Measurements from ENCODE around the gene ADNP2. TPM values are rescaled to one million over a fixed set of nuclear protein-coding genes. Genes with fewer than 3 reads are reported as not detected.

The ADNP2 gene
- 10 to 100 TPM in 1 of 4 donors, 1 to 10 TPM in 3; 6.5 to 15.8 (median 7.8) TPM for polyA plus RNA-seq
- long read RNA-seq, donor 1, result 0 reads
- long read RNA-seq, donor 2, result 0 reads
- long read RNA-seq, donor 3, full-length matches to known transcripts, result 1 of 1 reads
- long read RNA-seq, donor 3, partial matches to known transcripts, result 0 of 1 reads
- long read RNA-seq, donor 3, other reads (novel, unspliced or antisense), result 0 of 1 reads
- long read RNA-seq, donor 4, result 0 reads
- long read RNA-seq, donor 5, full-length matches to known transcripts, result 1 of 1 reads
- long read RNA-seq, donor 5, partial matches to known transcripts, result 0 of 1 reads
- long read RNA-seq, donor 5, other reads (novel, unspliced or antisense), result 0 of 1 reads
- long read RNA-seq, donor 6, full-length matches to known transcripts, result 2 of 2 reads
- long read RNA-seq, donor 6, partial matches to known transcripts, result 0 of 2 reads
- long read RNA-seq, donor 6, other reads (novel, unspliced or antisense), result 0 of 2 reads
- long read RNA-seq, donor 7, full-length matches to known transcripts, result 2 of 2 reads
- long read RNA-seq, donor 7, partial matches to known transcripts, result 0 of 2 reads
- long read RNA-seq, donor 7, other reads (novel, unspliced or antisense), result 0 of 2 reads
- long read RNA-seq, donor 8, partial matches to known transcripts, result 0 of 1 reads
- long read RNA-seq, donor 8, other reads (novel, unspliced or antisense), result 0 of 1 reads
- long read RNA-seq, donor 9, result 0 reads
- long read RNA-seq, donor 10, full-length matches to known transcripts, result 4 of 4 reads
- long read RNA-seq, donor 10, partial matches to known transcripts, result 0 of 4 reads
- long read RNA-seq, donor 10, other reads (novel, unspliced or antisense), result 0 of 4 reads

DNA sequence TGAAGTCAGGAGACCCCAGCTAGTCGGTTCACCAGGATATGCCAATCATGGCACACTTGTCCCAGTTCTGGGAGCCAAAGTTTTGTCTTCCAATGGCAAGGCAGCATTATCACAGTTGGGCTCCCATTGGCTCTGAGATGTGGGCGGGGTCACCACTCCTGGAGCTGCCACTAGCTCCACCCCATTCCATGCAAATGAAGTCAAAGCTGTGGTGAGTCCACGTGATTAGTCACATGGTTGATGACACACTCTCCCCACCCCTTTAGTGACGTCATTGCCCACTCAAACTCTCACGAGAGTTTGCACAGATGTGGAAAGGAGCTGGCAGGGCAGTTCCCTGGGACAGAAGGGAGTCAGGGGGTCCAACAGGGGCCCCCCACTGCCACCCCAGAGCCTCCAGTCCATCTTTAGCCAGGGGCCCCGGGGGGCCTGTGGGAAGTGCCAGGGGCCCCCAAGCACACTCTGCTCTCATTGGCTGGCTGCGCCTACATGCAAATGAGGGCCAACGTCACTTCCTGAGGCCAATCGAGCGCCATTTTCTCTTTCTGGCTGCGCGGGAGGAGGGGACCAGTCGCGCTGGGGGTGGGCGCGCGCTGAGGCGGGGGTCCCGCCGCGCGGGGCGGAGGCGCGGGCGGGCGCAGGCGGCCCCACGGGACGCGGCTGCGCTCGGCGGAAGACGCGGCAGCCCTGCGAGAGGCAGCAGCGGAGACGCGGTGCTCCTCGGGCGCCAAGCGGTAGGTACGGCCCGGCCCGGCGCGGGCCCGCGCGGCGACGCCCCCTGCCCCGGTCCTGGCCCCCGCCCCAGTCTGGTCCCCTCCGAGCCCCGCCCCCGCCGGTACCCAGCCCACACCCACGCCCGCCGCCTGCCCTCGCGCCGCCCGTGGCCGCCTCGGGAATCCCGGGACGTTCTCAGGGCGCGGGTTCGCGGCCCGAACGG is at the start of gene ADNP2:
TSS of gene ADNP2 (plus strand) at position 524 of the 937 bp plus-strand sequence. CDS start 8,281 bp downstream, outside the sequence.
- H3K27me3 ChIP-seq (ENCODE audit: control insufficient read depth in 3 of 3, insufficient read depth in 3 of 3, low read length in 3 of 3), result no peaks in the 10 kb centered on the region
- peaks cover 3 to 6% (median 6%) of the 10 kb centered on the region in 3 donors for H3K4me1 ChIP-seq (ENCODE audit: control insufficient read depth in 3 of 3, insufficient read depth in 2 of 3, low read depth in 1 of 3, low read length in 2 of 3)
- FAIRE-seq (no peak), DNase-seq (peak; percentile 92 to 95)
- peak within 1 kb of the TSS; percentile 66 to 92 (median 81) for H3K27ac ChIP-seq (ENCODE audit: low read depth in 1 of 3, low read length in 2 of 3)
- WGBS, 3 donors, result 2 to 6% (median 3%) methylated on average over 17 to 76 of the region's 76 CpGs
- peak within 1 kb of the TSS; percentile 84 to 94 (median 85) for H3K4me3 ChIP-seq (ENCODE audit: low read depth in 1 of 3, low read length in 3 of 3)
- H3K36me3 ChIP-seq (ENCODE audit: control insufficient read depth in 3 of 3, insufficient read depth in 2 of 3, low read depth in 1 of 3, low read length in 3 of 3), result peaks cover 0 to 3% (median 0%) of the 10 kb centered on the region in 3 donors
- H3K9me3 ChIP-seq (ENCODE audit: control insufficient read depth in 2 of 2, insufficient read depth in 1 of 2, low read depth in 1 of 2, low read length in 1 of 2), result peaks cover 0 to 6% of the 10 kb centered on the region in 2 donors

DNA sequence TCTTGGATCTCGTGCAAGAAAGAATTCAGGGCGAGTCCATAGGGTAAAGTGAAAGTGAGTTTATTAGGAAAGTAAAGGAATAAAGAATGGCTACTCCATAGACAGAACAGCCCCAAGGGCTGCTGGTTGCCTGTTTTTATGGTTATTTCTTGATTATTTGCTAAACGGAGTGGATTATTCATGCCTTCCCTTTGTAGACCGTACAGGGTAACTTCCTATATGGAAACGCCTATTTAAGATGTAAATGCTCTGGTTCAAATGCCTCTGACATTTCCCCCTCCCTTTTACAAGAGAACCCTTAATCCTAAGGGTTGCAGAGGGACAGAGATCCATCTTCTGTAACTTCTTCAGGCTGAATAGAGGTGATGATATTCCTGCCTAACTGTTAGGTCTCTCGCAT is 49.1 kb upstream of the ADNP2 start:
- no peaks in the 10 kb centered on the region for H3K27me3 ChIP-seq (ENCODE audit: control insufficient read depth in 3 of 3, insufficient read depth in 3 of 3, low read length in 3 of 3)
- H3K27ac ChIP-seq (ENCODE audit: low read depth in 1 of 3, low read length in 2 of 3), result no peak overlapping the region
- H3K4me3 ChIP-seq (ENCODE audit: low read depth in 1 of 3, low read length in 3 of 3), result no peak overlapping the region
- no peak for DNase-seq
- no peaks in the 10 kb centered on the region for H3K36me3 ChIP-seq (ENCODE audit: control insufficient read depth in 3 of 3, insufficient read depth in 2 of 3, low read depth in 1 of 3, low read length in 3 of 3)
- H3K4me1 ChIP-seq (ENCODE audit: control insufficient read depth in 3 of 3, insufficient read depth in 2 of 3, low read depth in 1 of 3, low read length in 2 of 3), result no peaks in the 10 kb centered on the region
- H3K9me3 ChIP-seq (ENCODE audit: control insufficient read depth in 2 of 2, insufficient read depth in 1 of 2, low read depth in 1 of 2, low read length in 1 of 2), result peaks cover 2 to 36% of the 10 kb centered on the region in 2 donors
- FAIRE-seq, result no peak
- WGBS, 3 donors, result 85 to 90% (median 89%) methylated on average over 6 of the region's 6 CpGs

DNA sequence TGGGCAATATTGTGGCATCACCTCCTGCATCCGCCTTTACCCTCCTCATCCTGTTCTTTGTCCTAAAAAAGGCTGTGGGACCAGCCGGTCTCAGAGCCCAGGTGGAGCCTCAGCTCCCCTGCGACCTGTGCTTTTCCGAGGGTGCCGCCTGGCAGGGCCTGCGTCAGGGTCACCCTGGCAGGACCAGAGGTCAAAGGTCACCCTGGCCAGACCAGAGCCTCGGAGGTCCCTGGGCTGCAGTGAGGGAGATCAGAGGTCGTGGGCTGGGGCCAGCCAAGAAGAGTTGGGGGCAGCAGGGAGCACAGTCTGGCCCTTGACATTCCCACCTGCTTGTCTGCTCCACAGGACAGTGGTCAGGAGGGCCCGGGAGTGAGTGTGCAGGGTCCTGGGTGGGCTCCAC is 43.4 kb upstream of the ADNP2 start:
- no peak overlapping the region for H3K27ac ChIP-seq (ENCODE audit: low read depth in 1 of 3, low read length in 2 of 3)
- H3K36me3 ChIP-seq (ENCODE audit: control insufficient read depth in 3 of 3, insufficient read depth in 2 of 3, low read depth in 1 of 3, low read length in 3 of 3), result no peaks in the 10 kb centered on the region
- H3K4me3 ChIP-seq (ENCODE audit: low read depth in 1 of 3, low read length in 3 of 3), result no peak overlapping the region
- no peaks in the 10 kb centered on the region for H3K27me3 ChIP-seq (ENCODE audit: control insufficient read depth in 3 of 3, insufficient read depth in 3 of 3, low read length in 3 of 3)
- no peaks in the 10 kb centered on the region for H3K4me1 ChIP-seq (ENCODE audit: control insufficient read depth in 3 of 3, insufficient read depth in 2 of 3, low read depth in 1 of 3, low read length in 2 of 3)
- peaks cover 0 to 15% of the 10 kb centered on the region in 2 donors for H3K9me3 ChIP-seq (ENCODE audit: control insufficient read depth in 2 of 2, insufficient read depth in 1 of 2, low read depth in 1 of 2, low read length in 1 of 2)
- no peak for DNase-seq
- no peak for FAIRE-seq
- WGBS, 3 donors, result 82 to 84% (median 84%) methylated on average over 9 of the region's 9 CpGs

DNA sequence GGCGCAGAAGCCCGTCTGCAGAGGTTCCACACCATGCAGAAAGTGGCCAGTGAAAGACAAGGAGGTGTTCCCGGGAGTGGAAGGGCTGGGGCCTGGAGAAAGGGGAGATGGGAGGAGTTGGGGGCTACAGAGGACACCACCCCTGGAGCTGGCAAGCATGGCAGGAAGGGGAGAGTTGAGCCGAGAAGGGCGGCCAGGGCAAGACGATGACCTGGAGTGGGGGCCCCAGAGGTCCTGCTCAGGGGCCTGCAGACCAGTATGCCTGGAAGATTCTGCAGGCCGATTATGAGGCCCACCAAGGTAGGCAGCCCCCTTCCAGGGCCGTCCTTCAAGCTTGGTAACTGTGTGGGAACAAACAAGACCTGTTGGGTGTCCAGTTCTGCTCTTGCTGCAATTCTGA is 41.7 kb upstream of the ADNP2 start:
- H3K27me3 ChIP-seq (ENCODE audit: control insufficient read depth in 3 of 3, insufficient read depth in 3 of 3, low read length in 3 of 3), result no peaks in the 10 kb centered on the region
- no peak overlapping the region for H3K27ac ChIP-seq (ENCODE audit: low read depth in 1 of 3, low read length in 2 of 3)
- no peaks in the 10 kb centered on the region for H3K36me3 ChIP-seq (ENCODE audit: control insufficient read depth in 3 of 3, insufficient read depth in 2 of 3, low read depth in 1 of 3, low read length in 3 of 3)
- no peak for FAIRE-seq
- H3K4me3 ChIP-seq (ENCODE audit: low read depth in 1 of 3, low read length in 3 of 3), result no peak overlapping the region
- H3K4me1 ChIP-seq (ENCODE audit: control insufficient read depth in 3 of 3, insufficient read depth in 2 of 3, low read depth in 1 of 3, low read length in 2 of 3), result no peaks in the 10 kb centered on the region
- peaks cover 0 to 10% of the 10 kb centered on the region in 2 donors for H3K9me3 ChIP-seq (ENCODE audit: control insufficient read depth in 2 of 2, insufficient read depth in 1 of 2, low read depth in 1 of 2, low read length in 1 of 2)
- 85 to 95% (median 86%) methylated on average over 8 of the region's 8 CpGs for WGBS, 3 donors
- DNase-seq, result no peak

- FAIRE-seq, result no peak
- 91 to 96% (median 94%) methylated on average over 10 of the region's 10 CpGs for WGBS, 3 donors
These were observed 41.2 kb upstream of the ADNP2 start for GRCh38 chr18:80067897-80068296.

GRCh38 chr18:80068571-80069272 is 40.3 kb upstream of the ADNP2 start:
- DNase-seq (no peak), FAIRE-seq (no peak)
- H3K36me3 ChIP-seq (ENCODE audit: control insufficient read depth in 3 of 3, insufficient read depth in 2 of 3, low read depth in 1 of 3, low read length in 3 of 3), result no peaks in the 10 kb centered on the region
- no peak overlapping the region for H3K4me3 ChIP-seq (ENCODE audit: low read depth in 1 of 3, low read length in 3 of 3)
- 58 to 77% (median 68%) methylated on average over 10 of the region's 10 CpGs for WGBS, 3 donors
- peaks cover 0 to 6% of the 10 kb centered on the region in 2 donors for H3K9me3 ChIP-seq (ENCODE audit: control insufficient read depth in 2 of 2, insufficient read depth in 1 of 2, low read depth in 1 of 2, low read length in 1 of 2)
- H3K4me1 ChIP-seq (ENCODE audit: control insufficient read depth in 3 of 3, insufficient read depth in 2 of 3, low read depth in 1 of 3, low read length in 2 of 3), result no peaks in the 10 kb centered on the region
- no peak overlapping the region for H3K27ac ChIP-seq (ENCODE audit: low read depth in 1 of 3, low read length in 2 of 3)
- H3K27me3 ChIP-seq (ENCODE audit: control insufficient read depth in 3 of 3, insufficient read depth in 3 of 3, low read length in 3 of 3), result no peaks in the 10 kb centered on the region

More at GRCh38 chr18:80067897-80068296, 41.2 kb upstream of the ADNP2 start:
- Histone ChIP-seq H3K36me3 (ENCODE audit: control insufficient read depth in 3 of 3, insufficient read depth in 2 of 3, low read depth in 1 of 3, low read length in 3 of 3) (no peaks in the 10 kb centered on the region), H3K9me3 (ENCODE audit: control insufficient read depth in 2 of 2, insufficient read depth in 1 of 2, low read depth in 1 of 2, low read length in 1 of 2) (peaks cover 0 to 6% of the 10 kb centered on the region in 2 donors), H3K4me3 (ENCODE audit: low read depth in 1 of 3, low read length in 3 of 3) (no peak overlapping the region), H3K27ac (ENCODE audit: low read depth in 1 of 3, low read length in 2 of 3) (no peak overlapping the region), H3K27me3 (ENCODE audit: control insufficient read depth in 3 of 3, insufficient read depth in 3 of 3, low read length in 3 of 3) (no peaks in the 10 kb centered on the region), H3K4me1 (ENCODE audit: control insufficient read depth in 3 of 3, insufficient read depth in 2 of 3, low read depth in 1 of 3, low read length in 2 of 3) (no peaks in the 10 kb centered on the region)
- DNase-seq, result no peak

- no peak for FAIRE-seq
- no peak for DNase-seq
- no peaks in the 10 kb centered on the region for H3K4me1 ChIP-seq (ENCODE audit: control insufficient read depth in 3 of 3, insufficient read depth in 2 of 3, low read depth in 1 of 3, low read length in 2 of 3)
- H3K4me3 ChIP-seq (ENCODE audit: low read depth in 1 of 3, low read length in 3 of 3), result no peak overlapping the region
- WGBS, 3 donors, result 93 to 98% (median 96%) methylated on average over 4 of the region's 4 CpGs
- H3K36me3 ChIP-seq (ENCODE audit: control insufficient read depth in 3 of 3, insufficient read depth in 2 of 3, low read depth in 1 of 3, low read length in 3 of 3), result no peaks in the 10 kb centered on the region
- H3K27me3 ChIP-seq (ENCODE audit: control insufficient read depth in 3 of 3, insufficient read depth in 3 of 3, low read length in 3 of 3), result no peaks in the 10 kb centered on the region
- peaks cover 0 to 5% of the 10 kb centered on the region in 2 donors for H3K9me3 ChIP-seq (ENCODE audit: control insufficient read depth in 2 of 2, insufficient read depth in 1 of 2, low read depth in 1 of 2, low read length in 1 of 2)
- no peak overlapping the region for H3K27ac ChIP-seq (ENCODE audit: low read depth in 1 of 3, low read length in 2 of 3)
These were observed 38.2 kb upstream of the ADNP2 start for GRCh38 chr18:80070825-80071224.
